Stimulated activated memory B cell treated with anti-CD40 and anti-IgM and Interleukin-4, amounts not matched to agents 10 μg/mL and 1 μg/mL and 100 μg/mL, for 72 hours (primary cell): ENCODE results near the gene CYP26A1.

ENCODE experiments used
- ATAC-seq: fragments of 150-1000 bp; cut with Tn5 transposase; 2 replicates; pipeline ENCODE4 v1.10.0; 2021
- H3K27ac Mint-ChIP-seq: one replicate; pipeline ENCODE4 v1.8.0; 2022; ENCODE audit warnings: mild to moderate bottlenecking, mixed read lengths
- H3K27me3 Mint-ChIP-seq: one replicate; pipeline ENCODE4 v1.8.0; 2022; ENCODE audit warnings: mixed read lengths
- H3K36me3 Mint-ChIP-seq: one replicate; pipeline ENCODE4 v1.8.0; 2022; ENCODE audit warnings: mixed read lengths
- H3K4me1 Mint-ChIP-seq: one replicate; pipeline ENCODE4 v1.8.0; 2022; ENCODE audit warnings: mixed read lengths
- H3K4me3 Mint-ChIP-seq: one replicate; pipeline ENCODE4 v1.8.0; 2022; ENCODE audit warnings: mild to moderate bottlenecking, moderate library complexity, mixed read lengths
- H3K9me3 Mint-ChIP-seq: one replicate; pipeline ENCODE4 v1.8.0; 2022; ENCODE audit warnings: mixed read lengths

The CYP26A1 gene

DNA sequence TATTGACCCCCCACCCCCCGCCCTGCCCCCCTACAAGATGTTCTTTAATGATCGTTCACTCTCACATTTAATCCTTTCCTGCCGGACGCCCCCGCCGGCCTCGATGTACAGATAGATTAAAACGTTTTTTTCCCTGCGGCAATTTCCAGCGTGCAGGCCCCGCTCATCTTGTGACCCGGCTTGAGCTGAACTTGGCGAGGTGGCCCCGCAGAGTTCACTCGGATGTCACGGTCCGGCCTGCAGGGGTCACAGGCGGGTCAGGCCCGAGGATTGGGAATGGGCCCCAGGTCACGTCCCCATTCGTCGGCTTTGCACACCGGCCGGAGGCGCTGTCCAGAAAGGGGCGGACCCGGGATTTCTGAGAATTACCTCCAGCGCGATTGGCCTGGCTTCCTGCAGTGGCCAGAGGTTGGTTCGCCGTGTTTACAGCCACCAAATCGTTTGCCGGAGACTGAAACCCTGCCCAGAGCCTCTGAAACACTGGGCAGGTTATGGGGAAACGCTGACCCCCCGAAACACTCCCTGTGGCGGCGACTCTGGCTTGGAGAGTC is 1.9 kb upstream of the CYP26A1 start:
- H3K9me3 Mint-ChIP-seq: no peaks in the 10 kb centered on the region
- H3K4me3 Mint-ChIP-seq: peak overlapping the region; percentile 70
- no peaks in the 10 kb centered on the region for H3K36me3 Mint-ChIP-seq
- H3K4me1 Mint-ChIP-seq: peaks cover 58% of the 10 kb centered on the region
- ATAC-seq: no peak
- no peak overlapping the region for H3K27ac Mint-ChIP-seq
- peaks cover 87% of the 10 kb centered on the region for H3K27me3 Mint-ChIP-seq

DNA sequence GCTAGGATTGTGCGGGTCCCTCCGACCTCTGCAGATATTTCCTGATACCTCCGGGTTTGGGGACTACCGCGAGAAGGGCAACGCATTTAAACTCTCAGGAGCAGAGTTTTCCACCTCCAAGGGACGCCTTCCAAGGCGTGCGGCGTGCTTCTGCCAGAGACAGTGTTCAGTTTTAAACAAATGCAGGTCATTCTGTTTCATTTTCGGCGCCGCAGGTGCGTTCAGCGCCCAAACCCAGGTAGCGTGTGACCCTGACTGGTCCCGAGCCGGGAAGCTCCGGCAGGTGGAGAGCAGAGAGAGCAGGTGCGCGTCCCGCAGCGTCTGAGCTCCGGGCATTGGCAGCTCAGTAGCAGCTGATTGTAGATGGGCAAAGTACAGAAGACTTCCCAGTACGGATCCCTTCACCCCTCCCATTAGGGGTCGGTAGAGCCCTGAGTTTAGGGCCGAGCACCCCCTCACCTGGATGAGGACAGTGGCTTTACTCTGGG is 1.4 kb upstream of the CYP26A1 start:
- peak overlapping the region; percentile 70 for H3K4me3 Mint-ChIP-seq
- H3K9me3 Mint-ChIP-seq: no peaks in the 10 kb centered on the region
- peaks cover 86% of the 10 kb centered on the region for H3K27me3 Mint-ChIP-seq
- peaks cover 58% of the 10 kb centered on the region for H3K4me1 Mint-ChIP-seq
- no peak for ATAC-seq
- H3K27ac Mint-ChIP-seq: no peak overlapping the region
- H3K36me3 Mint-ChIP-seq: no peaks in the 10 kb centered on the region

DNA sequence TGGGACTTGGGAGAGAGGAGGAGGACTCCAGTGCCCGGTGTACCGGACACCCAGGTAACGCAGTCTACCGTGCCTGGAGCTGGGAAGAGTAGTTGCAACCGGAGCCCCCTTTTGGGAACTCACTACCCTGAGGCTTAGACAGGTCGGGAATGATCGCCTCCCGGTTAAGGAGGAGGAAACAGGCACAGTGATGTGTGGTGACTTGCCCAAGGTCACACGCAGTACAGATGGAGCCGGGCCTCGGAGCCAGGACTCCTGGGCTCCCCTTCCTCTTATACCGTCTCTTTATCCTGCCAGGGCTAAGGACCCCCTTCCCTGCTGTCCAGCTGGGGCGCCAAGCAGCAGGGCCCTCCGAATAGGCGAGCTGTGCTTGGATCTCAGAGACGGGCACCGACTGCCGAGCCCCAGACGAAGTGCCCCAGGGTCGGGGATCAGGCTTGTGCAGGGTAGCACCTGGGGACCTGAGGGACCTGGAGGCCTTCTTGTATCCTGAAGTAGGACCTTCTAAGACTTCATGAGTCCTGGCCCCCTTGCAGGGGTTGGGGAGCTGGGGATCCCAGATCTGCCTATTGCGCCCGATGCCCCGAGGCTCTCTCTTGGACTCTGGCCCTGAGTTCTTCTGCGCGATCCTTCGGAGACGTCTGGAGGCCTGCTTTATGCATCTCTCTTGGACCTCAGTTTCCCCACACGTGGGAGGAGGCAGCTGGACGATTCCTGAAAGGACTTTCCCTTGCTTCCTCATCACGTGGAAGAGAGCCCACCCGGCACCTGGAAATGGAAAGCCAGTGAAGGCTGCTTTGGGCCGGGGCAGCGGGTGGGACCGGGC is 767 bp upstream of the CYP26A1 start:
- Mint-ChIP-seq H3K9me3 (no peaks in the 10 kb centered on the region), H3K27ac (peak overlapping the region; percentile 67), H3K4me3 (peak overlapping the region; percentile 70), H3K4me1 (peaks cover 58% of the 10 kb centered on the region), H3K36me3 (no peaks in the 10 kb centered on the region), H3K27me3 (peaks cover 80% of the 10 kb centered on the region)
- no peak for ATAC-seq

DNA sequence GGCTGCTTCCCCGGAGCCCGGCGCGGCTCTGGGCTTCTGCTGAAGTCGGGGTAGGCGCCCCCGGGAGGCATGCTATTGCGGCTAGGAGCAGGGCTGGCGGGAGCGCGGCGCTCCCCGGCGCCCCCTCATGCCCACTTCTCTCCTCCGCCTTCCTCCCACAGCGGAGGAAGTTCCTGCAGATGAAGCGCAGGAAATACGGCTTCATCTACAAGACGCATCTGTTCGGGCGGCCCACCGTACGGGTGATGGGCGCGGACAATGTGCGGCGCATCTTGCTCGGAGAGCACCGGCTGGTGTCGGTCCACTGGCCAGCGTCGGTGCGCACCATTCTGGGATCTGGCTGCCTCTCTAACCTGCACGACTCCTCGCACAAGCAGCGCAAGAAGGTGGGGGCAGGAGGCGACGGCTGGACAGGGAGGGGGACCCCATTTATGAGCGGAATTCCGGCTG is 479 bp downstream of the CYP26A1 start:
- ATAC-seq: peak; percentile 55
- no peaks in the 10 kb centered on the region for H3K9me3 Mint-ChIP-seq
- peak overlapping the region; percentile 90 for H3K4me3 Mint-ChIP-seq
- peak overlapping the region; percentile 67 for H3K27ac Mint-ChIP-seq
- H3K4me1 Mint-ChIP-seq: peaks cover 51% of the 10 kb centered on the region
- peaks cover 69% of the 10 kb centered on the region for H3K27me3 Mint-ChIP-seq
- no peaks in the 10 kb centered on the region for H3K36me3 Mint-ChIP-seq

DNA sequence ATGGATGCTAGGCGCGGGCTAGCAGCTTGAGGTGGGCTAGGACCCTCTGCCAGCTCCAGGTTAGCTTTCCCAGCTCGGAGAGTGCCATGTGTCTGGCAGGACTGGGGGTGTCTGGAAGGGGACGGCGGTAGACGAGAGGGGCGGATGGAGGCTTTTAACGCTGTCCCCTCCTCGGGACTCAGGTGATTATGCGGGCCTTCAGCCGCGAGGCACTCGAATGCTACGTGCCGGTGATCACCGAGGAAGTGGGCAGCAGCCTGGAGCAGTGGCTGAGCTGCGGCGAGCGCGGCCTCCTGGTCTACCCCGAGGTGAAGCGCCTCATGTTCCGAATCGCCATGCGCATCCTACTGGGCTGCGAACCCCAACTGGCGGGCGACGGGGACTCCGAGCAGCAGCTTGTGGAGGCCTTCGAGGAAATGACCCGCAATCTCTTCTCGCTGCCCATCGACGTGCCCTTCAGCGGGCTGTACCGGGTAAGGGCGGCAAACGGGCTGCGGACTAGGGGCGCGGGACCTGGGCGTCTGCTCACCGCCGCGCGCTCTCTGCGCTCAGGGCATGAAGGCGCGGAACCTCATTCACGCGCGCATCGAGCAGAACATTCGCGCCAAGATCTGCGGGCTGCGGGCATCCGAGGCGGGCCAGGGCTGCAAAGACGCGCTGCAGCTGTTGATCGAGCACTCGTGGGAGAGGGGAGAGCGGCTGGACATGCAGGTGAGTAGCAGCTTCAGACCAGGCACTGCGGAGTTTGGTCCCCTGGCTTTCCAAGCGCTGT is 1.1 kb downstream of the CYP26A1 start:
- ATAC-seq: no peak
- Mint-ChIP-seq H3K4me1 (peaks cover 51% of the 10 kb centered on the region), H3K27me3 (peaks cover 69% of the 10 kb centered on the region), H3K9me3 (no peaks in the 10 kb centered on the region), H3K36me3 (no peaks in the 10 kb centered on the region), H3K4me3 (peak overlapping the region; percentile 90), H3K27ac (peak overlapping the region; percentile 67)

DNA sequence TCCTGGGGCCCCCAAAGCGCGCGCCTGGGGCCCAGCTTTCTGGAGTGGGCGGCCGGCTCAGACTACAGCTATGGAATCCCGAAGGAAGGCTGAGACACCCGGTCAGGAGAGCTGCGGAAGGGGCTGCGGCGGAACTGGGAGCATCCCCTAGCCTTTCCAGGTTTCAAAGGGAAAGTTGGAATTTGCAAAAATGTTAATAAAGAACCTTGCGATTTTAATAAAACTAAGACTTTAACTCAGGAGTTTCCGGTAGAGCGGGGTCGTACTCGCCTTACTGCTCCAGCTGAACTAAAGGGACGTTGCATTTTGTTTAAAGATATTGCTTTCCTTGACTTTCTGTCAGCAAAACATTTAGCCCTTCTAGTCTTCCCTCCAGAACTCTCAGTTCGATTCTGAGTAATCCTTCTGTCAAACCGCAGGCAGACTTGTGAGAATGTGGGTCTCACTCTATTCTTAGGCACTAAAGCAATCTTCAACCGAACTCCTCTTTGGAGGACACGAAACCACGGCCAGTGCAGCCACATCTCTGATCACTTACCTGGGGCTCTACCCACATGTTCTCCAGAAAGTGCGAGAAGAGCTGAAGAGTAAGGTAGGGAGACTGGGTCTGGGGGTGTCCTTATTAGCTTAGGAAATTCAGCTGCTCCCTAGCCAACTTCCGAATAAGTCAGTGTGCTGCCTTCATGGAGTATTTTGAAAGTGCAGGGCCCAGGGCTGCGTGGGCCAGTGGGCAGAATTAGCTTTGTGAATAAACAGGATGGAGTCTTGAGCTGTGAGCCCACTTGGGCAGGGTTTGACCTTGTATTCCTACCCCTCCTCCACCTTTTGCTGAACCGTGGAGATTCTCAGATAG is 1.9 kb downstream of the CYP26A1 start:
- Mint-ChIP-seq H3K9me3 (no peaks in the 10 kb centered on the region), H3K36me3 (no peaks in the 10 kb centered on the region), H3K4me3 (peak overlapping the region; percentile 90), H3K27ac (no peak overlapping the region), H3K27me3 (peaks cover 69% of the 10 kb centered on the region), H3K4me1 (peaks cover 54% of the 10 kb centered on the region)
- peak; percentile 54 for ATAC-seq

DNA sequence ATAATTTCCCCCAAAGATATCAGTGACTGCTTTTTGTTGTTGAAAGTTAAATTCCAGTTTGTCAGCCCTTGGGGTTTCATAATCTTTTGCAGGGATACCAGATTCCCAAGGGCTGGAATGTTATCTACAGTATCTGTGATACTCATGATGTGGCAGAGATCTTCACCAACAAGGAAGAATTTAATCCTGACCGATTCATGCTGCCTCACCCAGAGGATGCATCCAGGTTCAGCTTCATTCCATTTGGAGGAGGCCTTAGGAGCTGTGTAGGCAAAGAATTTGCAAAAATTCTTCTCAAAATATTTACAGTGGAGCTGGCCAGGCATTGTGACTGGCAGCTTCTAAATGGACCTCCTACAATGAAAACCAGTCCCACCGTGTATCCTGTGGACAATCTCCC is 3.2 kb downstream of the CYP26A1 start:
- no peak overlapping the region for H3K27ac Mint-ChIP-seq
- H3K36me3 Mint-ChIP-seq: no peaks in the 10 kb centered on the region
- H3K4me1 Mint-ChIP-seq: peaks cover 42% of the 10 kb centered on the region
- no peaks in the 10 kb centered on the region for H3K9me3 Mint-ChIP-seq
- ATAC-seq: no peak
- H3K27me3 Mint-ChIP-seq: peaks cover 69% of the 10 kb centered on the region
- no peak overlapping the region for H3K4me3 Mint-ChIP-seq

DNA sequence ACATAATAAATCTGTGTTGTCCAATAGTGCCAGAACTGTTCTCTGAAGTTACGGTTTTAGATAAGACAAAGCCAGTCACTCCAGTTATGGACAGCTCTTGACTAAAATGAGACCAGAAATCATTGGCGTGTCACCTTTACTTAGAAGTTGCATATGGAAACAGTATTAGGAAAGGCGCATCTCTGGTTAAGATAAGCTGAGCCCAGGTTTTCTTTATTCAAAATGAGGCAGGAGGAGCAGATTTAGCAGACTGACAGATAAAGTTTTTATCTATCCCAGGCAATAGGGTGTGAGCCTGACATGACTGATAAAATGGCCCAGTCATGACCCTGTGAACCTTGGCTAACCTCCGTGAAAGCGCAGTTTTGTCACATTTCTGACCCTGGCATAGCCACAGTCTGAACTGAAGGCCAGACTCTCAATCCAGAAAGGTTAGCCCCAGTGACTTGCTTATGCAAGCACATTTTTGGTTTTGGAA is 4.2 kb downstream of the CYP26A1 start:
- no peaks in the 10 kb centered on the region for H3K9me3 Mint-ChIP-seq
- H3K27me3 Mint-ChIP-seq: peaks cover 61% of the 10 kb centered on the region
- no peak for ATAC-seq
- H3K4me1 Mint-ChIP-seq: peaks cover 31% of the 10 kb centered on the region
- no peak overlapping the region for H3K4me3 Mint-ChIP-seq
- no peaks in the 10 kb centered on the region for H3K36me3 Mint-ChIP-seq
- H3K27ac Mint-ChIP-seq: no peak overlapping the region

DNA sequence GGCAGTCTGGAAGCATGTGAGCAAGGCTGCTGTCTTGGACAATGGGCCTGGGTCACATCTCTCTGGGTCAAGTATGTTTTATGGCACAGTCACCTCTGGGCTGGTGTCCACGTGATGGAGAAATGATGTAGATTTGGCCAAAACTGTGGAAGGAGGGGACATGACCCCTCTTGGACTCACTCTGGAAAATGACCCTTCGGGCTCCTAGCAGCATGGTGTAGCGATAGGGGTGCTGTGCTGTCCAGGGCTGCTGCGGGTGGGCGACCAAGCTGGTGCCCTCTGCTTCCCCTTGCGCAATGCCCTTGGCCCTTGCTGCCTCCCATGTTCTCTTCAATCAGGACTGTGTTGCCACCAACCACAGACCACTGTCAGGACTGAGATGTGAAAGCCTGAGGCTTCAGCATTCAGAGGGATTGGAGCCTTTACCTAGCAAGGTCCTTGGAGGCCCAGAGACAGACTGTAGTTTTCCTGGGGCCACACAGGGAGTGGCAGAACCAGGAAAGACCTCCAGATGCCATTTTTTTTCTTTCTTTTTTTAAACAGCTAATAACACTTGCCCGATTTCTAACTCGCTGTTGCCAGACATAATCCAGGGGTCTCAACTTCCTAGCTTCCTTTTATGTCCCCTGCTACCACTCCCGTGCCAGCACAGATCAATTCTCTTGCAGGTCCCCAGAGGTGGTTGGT is 6.1 kb downstream of the CYP26A1 start:
- Mint-ChIP-seq H3K36me3 (no peaks in the 10 kb centered on the region), H3K9me3 (no peaks in the 10 kb centered on the region), H3K27me3 (peaks cover 51% of the 10 kb centered on the region), H3K4me1 (peaks cover 19% of the 10 kb centered on the region), H3K4me3 (peak overlapping the region; percentile 59), H3K27ac (no peak overlapping the region)
- no peak for ATAC-seq

DNA sequence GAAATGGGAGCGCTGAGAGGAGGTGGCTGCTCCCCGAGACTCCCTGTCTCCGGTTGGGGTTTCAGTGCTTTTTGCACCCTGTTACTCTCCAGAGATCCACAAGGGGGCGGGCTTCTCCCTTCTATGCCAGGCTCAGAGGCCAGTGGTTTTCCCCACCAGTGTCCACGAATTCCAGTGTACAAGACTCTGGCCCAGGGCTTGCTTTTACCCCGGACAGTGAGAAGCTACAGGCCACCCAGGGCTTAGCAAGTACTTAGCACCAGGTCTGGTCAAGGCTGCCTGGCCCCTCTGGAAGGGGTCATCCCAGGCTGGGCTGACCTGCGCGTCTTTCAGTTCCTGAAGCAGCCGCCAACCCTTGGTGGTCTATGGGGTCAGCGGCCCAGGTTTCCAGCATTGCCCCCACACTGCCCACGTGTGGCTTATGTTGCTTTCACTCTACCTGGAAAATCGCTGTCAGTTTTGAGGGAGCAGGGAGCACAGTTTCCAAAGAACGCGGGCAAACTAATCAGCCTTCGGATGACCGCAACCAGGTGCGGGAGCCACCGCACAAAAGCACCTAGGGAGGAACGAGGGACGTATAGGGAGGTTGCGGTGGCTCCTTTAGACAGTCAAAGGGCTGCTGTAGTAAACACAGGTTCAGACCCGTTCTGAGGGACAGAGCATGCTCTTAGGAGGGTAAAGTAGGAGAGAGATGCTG is 6.8 kb downstream of the CYP26A1 start:
- peaks cover 44% of the 10 kb centered on the region for H3K27me3 Mint-ChIP-seq
- ATAC-seq: peak; percentile 62

DNA sequence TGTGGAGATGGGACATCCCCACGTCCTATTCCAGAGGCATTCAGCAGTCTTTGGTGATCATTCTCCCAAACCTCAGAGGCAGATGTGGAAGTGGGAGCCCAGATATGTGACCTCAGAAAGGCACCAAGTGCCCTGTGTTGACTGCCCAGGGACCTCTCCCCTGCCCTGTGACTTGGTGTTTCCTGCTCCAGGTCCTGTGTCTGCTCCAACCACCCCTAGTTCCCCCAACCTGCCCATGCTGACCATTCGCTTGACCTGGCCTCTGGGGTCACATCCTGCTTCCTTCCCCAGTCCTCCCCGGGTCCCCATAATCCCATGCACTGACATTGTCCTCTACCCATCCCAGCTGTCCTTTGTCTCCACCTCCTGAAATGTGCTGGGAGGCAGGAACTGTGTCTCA is 7.6 kb downstream of the CYP26A1 start:
- Mint-ChIP-seq H3K36me3 (no peaks in the 10 kb centered on the region), H3K4me3 (no peak overlapping the region), H3K27me3 (peaks cover 38% of the 10 kb centered on the region), H3K27ac (no peak overlapping the region), H3K9me3 (no peaks in the 10 kb centered on the region), H3K4me1 (peaks cover 13% of the 10 kb centered on the region)
- no peak for ATAC-seq

More for the DNA sequence above, 6.8 kb downstream of the CYP26A1 start:
- Mint-ChIP-seq H3K27ac (no peak overlapping the region), H3K36me3 (no peaks in the 10 kb centered on the region), H3K4me3 (peak overlapping the region; percentile 59), H3K4me1 (peaks cover 13% of the 10 kb centered on the region), H3K9me3 (no peaks in the 10 kb centered on the region)

DNA sequence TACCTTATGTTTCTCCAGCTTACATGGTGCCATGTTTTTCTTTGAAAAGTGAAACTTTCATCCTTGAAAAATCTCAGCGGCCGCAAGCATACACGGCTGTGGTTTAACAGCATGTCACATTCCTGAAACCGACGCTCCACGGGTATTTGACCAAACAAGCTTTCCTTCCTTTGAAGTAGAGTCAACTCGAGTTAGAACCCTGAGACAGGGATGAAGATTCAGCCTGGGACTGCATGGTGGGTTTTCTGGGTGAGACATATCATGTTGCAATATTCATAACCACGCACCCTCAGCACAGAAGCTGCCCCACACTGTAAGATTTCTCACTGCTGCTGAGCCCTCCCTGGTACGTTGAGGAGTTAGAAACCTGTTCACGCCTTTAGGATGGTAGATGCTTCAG is 8.1 kb downstream of the CYP26A1 start:
- Mint-ChIP-seq H3K4me3 (no peak overlapping the region), H3K9me3 (no peaks in the 10 kb centered on the region), H3K4me1 (peaks cover 13% of the 10 kb centered on the region), H3K27me3 (peaks cover 33% of the 10 kb centered on the region), H3K27ac (no peak overlapping the region), H3K36me3 (no peaks in the 10 kb centered on the region)
- no peak for ATAC-seq

DNA sequence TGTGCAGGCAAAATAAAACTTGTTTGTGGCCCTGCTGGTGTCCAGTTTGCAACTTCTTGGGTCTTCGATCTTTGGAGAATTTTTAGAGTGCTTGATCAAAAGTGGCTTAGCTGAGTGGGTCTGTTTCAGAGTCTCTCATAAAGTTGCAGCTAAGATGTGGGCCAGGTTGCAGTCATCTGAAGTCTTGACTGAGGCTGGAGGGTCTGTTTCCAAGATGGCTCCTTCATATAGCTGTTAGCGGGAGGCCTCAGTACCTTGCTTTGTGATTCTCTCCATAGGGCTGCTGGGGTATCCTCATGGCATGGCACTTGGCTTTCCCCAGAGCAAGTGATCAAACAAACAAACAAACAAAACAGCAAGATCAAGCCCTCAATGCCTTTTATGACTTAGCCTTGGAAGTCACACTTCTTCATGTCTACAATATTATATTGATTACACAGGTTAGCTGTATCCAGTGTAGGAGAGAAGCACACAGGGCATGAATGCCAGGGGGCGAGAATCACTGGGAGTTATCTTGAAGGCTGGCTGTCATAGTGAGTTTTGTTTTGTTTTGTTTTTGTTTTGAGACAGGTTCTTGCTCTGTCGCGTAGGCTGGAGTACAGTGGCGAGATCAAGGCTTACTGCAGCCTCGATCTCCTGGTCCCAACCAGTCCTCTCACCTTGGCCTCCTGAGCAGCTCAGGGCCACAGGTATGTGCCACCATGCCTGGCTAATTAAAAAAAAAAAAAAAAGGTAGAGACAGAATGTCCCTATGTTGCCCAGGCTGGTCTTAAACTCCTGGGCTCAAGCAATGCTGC is 10.2 kb downstream of the CYP26A1 start:
- Mint-ChIP-seq H3K27me3 (peaks cover 46% of the 10 kb centered on the region), H3K4me1 (peaks cover 13% of the 10 kb centered on the region), H3K4me3 (no peak overlapping the region), H3K9me3 (no peaks in the 10 kb centered on the region), H3K36me3 (no peaks in the 10 kb centered on the region), H3K27ac (no peak overlapping the region)
- no peak for ATAC-seq
